Neuronal stem cell (in vitro differentiated cells): ENCODE results near the gene IGSF9.

Experiments
- DNase-seq: peaks from one replicate; pipeline ENCODE4 v3.0.0-alpha.2; 2013; ENCODE audit warnings: low spot score
- H2AFZ ChIP-seq: one replicate; pipeline ENCODE4 v1.6.1; 2013; ENCODE audit warnings: mild to moderate bottlenecking, low read length, inconsistent platforms
- H2AK5ac ChIP-seq: 2 replicates; pipeline ENCODE4 v1.6.1; 2013; ENCODE audit warnings: low read depth, mild to moderate bottlenecking, inconsistent platforms, low read length, moderate library complexity, mixed read lengths
- H2BK120ac ChIP-seq: 2 replicates; pipeline ENCODE4 v1.6.1; 2013; ENCODE audit warnings: low read depth, mild to moderate bottlenecking, inconsistent platforms, low read length, moderate library complexity, mixed read lengths
- H2BK12ac ChIP-seq: one replicate; pipeline ENCODE4 v1.6.1; 2013; ENCODE audit warnings: low read length, inconsistent platforms
- H2BK15ac ChIP-seq: 2 replicates; pipeline ENCODE4 v1.6.1; 2013; ENCODE audit warnings: mild to moderate bottlenecking, low read length, inconsistent platforms, mixed read lengths
- H2BK5ac ChIP-seq: one replicate; pipeline ENCODE4 v1.6.1; 2013; ENCODE audit warnings: inconsistent platforms, mild to moderate bottlenecking, low read length, moderate library complexity
- H3K14ac ChIP-seq: one replicate; pipeline ENCODE4 v1.6.1; 2013; ENCODE audit warnings: low read length, inconsistent platforms
- H3K18ac ChIP-seq: 2 replicates; pipeline ENCODE4 v1.6.1; 2013; ENCODE audit warnings: low read length, inconsistent platforms
- H3K23ac ChIP-seq: 2 replicates; pipeline ENCODE4 v1.6.1; 2013; ENCODE audit warnings: low read depth, mild to moderate bottlenecking, mixed read lengths, low read length, inconsistent platforms; ENCODE audit not compliant: poor library complexity
- H3K27ac ChIP-seq: replicated peaks from 3 replicates; pipeline ENCODE4 v1.5.1; 2013; ENCODE audit warnings: low read length, inconsistent platforms
- H3K27me3 ChIP-seq, 3 experiments: 2 replicates each; pipeline ENCODE4 v1.6.1; 2013; ENCODE audit warnings: low read length in 3 of 3, mild to moderate bottlenecking in 2 of 3, inconsistent platforms in 1 of 3, low read depth in 1 of 3, mixed read lengths in 1 of 3, moderate library complexity in 1 of 3; ENCODE audit not compliant: control insufficient read depth in 3 of 3, insufficient read depth in 3 of 3
- H3K36me3 ChIP-seq, 2 donors: replicated peaks in 1 of 2; 2 replicates each; pipeline ENCODE4 v1.6.1; 2013; ENCODE audit warnings: low read length in 2 of 2; ENCODE audit not compliant: control insufficient read depth in 2 of 2, insufficient read depth in 2 of 2
- H3K4ac ChIP-seq: 2 replicates; pipeline ENCODE4 v1.6.1; 2013; ENCODE audit warnings: inconsistent platforms, mild to moderate bottlenecking, low read length, moderate library complexity
- H3K4me1 ChIP-seq, 2 donors: 1 replicate in 1 of 2; 2 replicates in 1 of 2; pipeline ENCODE4 v1.6.1; 2013; ENCODE audit warnings: low read length in 2 of 2, low read depth in 1 of 2; ENCODE audit not compliant: control insufficient read depth in 2 of 2, insufficient read depth in 1 of 2
- H3K4me2 ChIP-seq: one replicate; pipeline ENCODE4 v1.6.1; 2013; ENCODE audit warnings: mild to moderate bottlenecking, low read length, inconsistent platforms; ENCODE audit not compliant: insufficient read depth, poor library complexity, severe bottlenecking
- H3K4me3 ChIP-seq, 2 donors: 2 replicates each; pipeline ENCODE4 v1.5.1; 2013; ENCODE audit warnings: low read length in 2 of 2, mild to moderate bottlenecking in 2 of 2, inconsistent platforms in 1 of 2, moderate library complexity in 1 of 2
- H3K79me1 ChIP-seq: one replicate; pipeline ENCODE4 v1.6.1; 2013; ENCODE audit warnings: low read depth, mild to moderate bottlenecking, inconsistent platforms, low read length, moderate library complexity
- H3K9ac ChIP-seq: one replicate; pipeline ENCODE4 v1.6.1; 2013; ENCODE audit warnings: mild to moderate bottlenecking, low read depth, low read length, inconsistent platforms; ENCODE audit not compliant: poor library complexity
- H3K9me3 ChIP-seq, 2 donors: replicated peaks in 1 of 2; 2 replicates each; pipeline versions ENCODE3 to v1.6.1; 2013; ENCODE audit warnings: low read length in 2 of 2, mild to moderate bottlenecking in 2 of 2, inconsistent platforms in 1 of 2, low read depth in 1 of 2, mixed read lengths in 1 of 2, moderate library complexity in 1 of 2; ENCODE audit not compliant: control insufficient read depth in 2 of 2, insufficient read depth in 1 of 2
- H4K8ac ChIP-seq: one replicate; pipeline ENCODE4 v1.6.1; 2013; ENCODE audit warnings: low read depth, mild to moderate bottlenecking, inconsistent platforms, low read length, moderate library complexity
- H4K91ac ChIP-seq: one replicate; pipeline ENCODE4 v1.6.1; 2013; ENCODE audit warnings: low read length, low read depth, mild to moderate bottlenecking, inconsistent platforms; ENCODE audit not compliant: poor library complexity
- WGBS, 2 donors: extraction: QIAGEN DNeasy Blood & Tissue Kit; methylation state at CpG; one replicate each; pipeline ENCODE4 v1.1.7; 2013; ENCODE audit warnings: missing lambda C conversion rate in 2 of 2, mixed read lengths in 1 of 2; ENCODE audit not compliant: insufficient read length in 2 of 2, insufficient replicate concordance in 1 of 2; ENCODE audit errors: extremely low coverage in 2 of 2; 5-methylcytosine and 5-hydroxymethylcytosine counted together

The IGSF9 gene

GRCh38 chr1:159941591-159942560 is 3.5 kb downstream of the IGSF9 start:
- Histone ChIP-seq H4K8ac (no peak overlapping the region), H3K23ac (no peak overlapping the region), H3K4me3 (peak overlapping the region in 1 of 2 donors; percentile 20), H2BK5ac (peak overlapping the region; percentile 2), H2AFZ (peak overlapping the region; percentile 84), H3K27ac (peak overlapping the region; percentile 49), H3K9me3 (no peaks in the 10 kb centered on the region), H2BK15ac (peak overlapping the region; percentile 82), H3K14ac (no peak overlapping the region), H2AK5ac (peak overlapping the region; percentile 51), H3K36me3 (peaks cover 2 to 5% of the 10 kb centered on the region in 2 donors), H2BK120ac (peak overlapping the region; percentile 20), H3K4me1 (peaks cover 28 to 54% of the 10 kb centered on the region in 2 donors), H4K91ac (no peak overlapping the region), H2BK12ac (no peak overlapping the region), H3K27me3 (peaks cover 0 to 9% (median 0%) of the 10 kb centered on the region in 3 experiments), H3K18ac (peak overlapping the region; percentile 76), H3K4me2 (peak overlapping the region; percentile 29), H3K79me1 (peaks cover 10% of the 10 kb centered on the region), H3K9ac (no peak overlapping the region), H3K4ac (no peak overlapping the region)
- WGBS, 2 donors = no CpG with 5 or more reads among the region's 15 CpGs
- no peak for DNase-seq

GRCh38 chr1:159941141-159941540 is 4.3 kb downstream of the IGSF9 start:
- Histone ChIP-seq H3K4me3 (peak overlapping the region in 1 of 2 donors; percentile 20), H3K27me3 (peaks cover 0 to 2% (median 0%) of the 10 kb centered on the region in 3 experiments), H3K36me3 (peaks cover 4 to 5% of the 10 kb centered on the region in 2 donors), H2BK12ac (no peak overlapping the region), H3K18ac (peak overlapping the region; percentile 0), H2AK5ac (peak overlapping the region; percentile 0), H3K27ac (peak overlapping the region; percentile 49), H3K4me1 (peaks cover 32 to 57% of the 10 kb centered on the region in 2 donors), H2BK120ac (no peak overlapping the region), H4K8ac (no peak overlapping the region), H3K9ac (no peak overlapping the region), H3K23ac (no peak overlapping the region), H3K79me1 (peaks cover 10% of the 10 kb centered on the region), H3K4ac (no peak overlapping the region), H2BK15ac (peak overlapping the region; percentile 4), H3K9me3 (no peaks in the 10 kb centered on the region), H2AFZ (peak overlapping the region; percentile 84), H3K4me2 (peak overlapping the region; percentile 29), H4K91ac (no peak overlapping the region), H3K14ac (no peak overlapping the region), H2BK5ac (no peak overlapping the region)
- peak; percentile 56 for DNase-seq
- WGBS, 2 donors = no CpG with 5 or more reads among the region's 5 CpGs

GRCh38 chr1:159940006-159940620 is 5.3 kb downstream of the IGSF9 start:
- no peak overlapping the region for H2BK5ac ChIP-seq
- no peak overlapping the region for H3K23ac ChIP-seq
- H3K4ac ChIP-seq = no peak overlapping the region
- H3K4me3 ChIP-seq = no peak overlapping the region
- no peak overlapping the region for H3K27ac ChIP-seq
- H3K4me1 ChIP-seq = peaks cover 29 to 54% of the 10 kb centered on the region in 2 donors
- H2AFZ ChIP-seq = no peak overlapping the region
- H4K8ac ChIP-seq = no peak overlapping the region
- H2BK120ac ChIP-seq = no peak overlapping the region
- peaks cover 10% of the 10 kb centered on the region for H3K79me1 ChIP-seq
- H2BK12ac ChIP-seq = no peak overlapping the region
- H2BK15ac ChIP-seq = no peak overlapping the region
- no peak overlapping the region for H4K91ac ChIP-seq
- DNase-seq = no peak
- H3K36me3 ChIP-seq = peaks cover 8 to 10% of the 10 kb centered on the region in 2 donors
- H3K27me3 ChIP-seq = no peaks in the 10 kb centered on the region
- H2AK5ac ChIP-seq = no peak overlapping the region
- H3K4me2 ChIP-seq = no peak overlapping the region
- H3K14ac ChIP-seq = no peak overlapping the region
- no peaks in the 10 kb centered on the region for H3K9me3 ChIP-seq
- WGBS, 2 donors = no CpG with 5 or more reads among the region's 11 CpGs
- no peak overlapping the region for H3K9ac ChIP-seq
- H3K18ac ChIP-seq = no peak overlapping the region

- no peak overlapping the region for H3K23ac ChIP-seq
- H3K36me3 ChIP-seq = peaks cover 9 to 15% of the 10 kb centered on the region in 2 donors
- no peak overlapping the region for H2BK5ac ChIP-seq
- H3K4ac ChIP-seq = no peak overlapping the region
- no peaks in the 10 kb centered on the region for H3K27me3 ChIP-seq
- no peak overlapping the region for H4K91ac ChIP-seq
- H2BK120ac ChIP-seq = no peak overlapping the region
- no peak overlapping the region for H2BK15ac ChIP-seq
- no peak overlapping the region for H4K8ac ChIP-seq
- H3K4me1 ChIP-seq = peaks cover 29 to 53% of the 10 kb centered on the region in 2 donors
- no peak overlapping the region for H2AK5ac ChIP-seq
- no peak for DNase-seq
- no peak overlapping the region for H3K18ac ChIP-seq
- no peak overlapping the region for H3K4me2 ChIP-seq
- WGBS, 2 donors = no CpG with 5 or more reads among the region's 3 CpGs
- no peak overlapping the region for H3K14ac ChIP-seq
- no peak overlapping the region for H2AFZ ChIP-seq
- H2BK12ac ChIP-seq = no peak overlapping the region
- no peak overlapping the region for H3K9ac ChIP-seq
- H3K79me1 ChIP-seq = peaks cover 9% of the 10 kb centered on the region
- no peak overlapping the region for H3K4me3 ChIP-seq
- H3K27ac ChIP-seq = no peak overlapping the region
- no peaks in the 10 kb centered on the region for H3K9me3 ChIP-seq
These were observed 5.8 kb downstream of the IGSF9 start for GRCh38 chr1:159939678-159940002.
